Spleen (tissue), 11 donors: ENCODE results near the gene TTN. TPM values are rescaled to one million over a fixed set of nuclear protein-coding genes. Genes with fewer than 3 reads are reported as not detected.

Source experiments
- DNase-seq: peaks from one replicate; pipeline ENCODE4 v3.0.0-alpha.2; 2020
- H3K27ac ChIP-seq, 8 donors: fragments of 200-600 bp; sonication (generic) in 7 of 8; 1 replicate in 4 of 8; 2 replicates in 4 of 8; pipeline versions ENCODE4 v1.5.0 to v1.8.0; 2016 to 2021; ENCODE audit warnings: inconsistent platforms in 4 of 8, mild to moderate bottlenecking in 4 of 8, moderate library complexity in 1 of 8
- H3K27me3 ChIP-seq, 7 donors: fragments of 200-600 bp; sonication (generic) in 6 of 7; replicated peaks in 1 of 7; 1 replicate in 4 of 7; 2 replicates in 3 of 7; pipeline versions ENCODE4 v1.5.0 to v1.8.0; 2016 to 2021; ENCODE audit warnings: inconsistent platforms in 3 of 7, mild to moderate bottlenecking in 1 of 7
- H3K36me3 ChIP-seq, 6 donors: fragments of 200-600 bp; sonication (generic) in 5 of 6; 1 replicate in 4 of 6; 2 replicates in 2 of 6; pipeline versions ENCODE4 v1.5.0 to v1.8.0; 2016 to 2021; ENCODE audit warnings: inconsistent platforms in 2 of 6
- H3K4me1 ChIP-seq, 6 donors: fragments of 200-600 bp; sonication (generic) in 5 of 6; 1 replicate in 3 of 6; 2 replicates in 3 of 6; pipeline versions ENCODE4 v1.5.0 to v1.8.0; 2016 to 2021; ENCODE audit warnings: inconsistent platforms in 3 of 6
- H3K4me3 ChIP-seq, 8 donors: fragments of 200-600 bp; sonication (generic) in 7 of 8; 1 replicate in 4 of 8; 2 replicates in 4 of 8; pipeline versions ENCODE4 v1.5.0 to v1.8.0; 2016 to 2021; ENCODE audit warnings: inconsistent platforms in 4 of 8, mild to moderate bottlenecking in 4 of 8, moderate library complexity in 2 of 8
- H3K9me3 ChIP-seq, 8 donors: fragments of 200-600 bp; sonication (generic) in 7 of 8; 1 replicate in 4 of 8; 2 replicates in 4 of 8; pipeline versions ENCODE4 v1.5.0 to v1.8.0; 2016 to 2021; ENCODE audit warnings: inconsistent platforms in 4 of 8
- CTCF ChIP-seq, 11 experiments: fragments of 200-600 bp in 7 of 11; fragments of 450-650 bp in 4 of 11; sonication (generic) in 4 of 11; IDR thresholded peaks in 8 of 11; conservative IDR thresholded peaks in 3 of 11; 1 replicate in 7 of 11; 2 replicates in 4 of 11; pipeline versions ENCODE4 v1.4.0 to v1.8.0; 2016 to 2021; ENCODE audit warnings: antibody characterized with exemption in 11 of 11, inconsistent platforms in 4 of 11, mild to moderate bottlenecking in 1 of 11
- POLR2A ChIP-seq, 3 donors: fragments of 450-650 bp; IDR thresholded peaks; one replicate each; pipeline ENCODE4 v1.5.1; 2017; ENCODE audit warnings: antibody characterized with exemption in 3 of 3, mild to moderate bottlenecking in 1 of 3
- POLR2AphosphoS5 ChIP-seq, 3 donors: sonication (generic); formaldehyde crosslinking; IDR thresholded peaks; one replicate each; pipeline ENCODE4 v1.5.1; 2017; ENCODE audit warnings: antibody characterized with exemption in 3 of 3
- WGBS, 5 donors: extraction: QIAGEN DNeasy Blood & Tissue Kit in 3 of 5; methylation state at CpG; one replicate each; pipeline versions ENCODE4 v1.1.5 to v1.1.7; 2013 to 2018; 5-methylcytosine and 5-hydroxymethylcytosine counted together
- intact Hi-C: fragments of 100-400 bp; cut with DNase I; formaldehyde crosslinking; loops from one replicate; pipeline ENCODE4 v1.15.0; 2023; ENCODE audit warnings: low total_unique reads
- polyA plus RNA-seq, 3 donors: library from polyadenylated mRNA; stranded (reverse); fragments of 200-250 nt; gene quantifications; one replicate each; pipeline ENCODE4 v1.2.1, GENCODE V29; 2013
- total RNA-seq, 7 donors: library from RNA; depleted of rRNA in 3 of 7; stranded (reverse); fragments of >200 nt in 3 of 7; fragmentation: NEBNext Ultra II Directional in 4 of 7; extraction: Animal tissue kit (Norgen Biotek cat#: 25700) in 4 of 7; gene quantifications; one replicate each; pipeline versions ENCODE4 v1.1.0 to v1.2.1, GENCODE V29; 2016 to 2021
- donor health status: healthy with polysubstance abuse.
- donor health status: DM: no; HTN: no; CAD: no; lungs with moderate emphysema.
- donor health status: DM: no; HTN: no; CAD: no.
- donor health status: Bipolar disorder and iron deficiency.
- donor health status: healthy.
- donor health status: DM: no; HTN: no; CAD: no.
- donor health status: DM: yes; HTN: yes; CAD: no.

TTN gene
- total and polyA plus RNA-seq, 10 donors: 0.23 to 28.5 (median 19.6) TPM

- Histone ChIP-seq H3K27me3 (no peaks in the 10 kb centered on the region), H3K4me3 (no peak overlapping the region), H3K36me3 (peaks cover 0 to 46% (median 0%) of the 10 kb centered on the region in 6 donors), H3K4me1 (no peaks in the 10 kb centered on the region), H3K27ac (no peak overlapping the region), H3K9me3 (no peaks in the 10 kb centered on the region)
- WGBS, 5 donors: 90 to 93% (median 90%) methylated on average over 11 of the region's 11 CpGs
- DNase-seq: no peak
- TF ChIP-seq POLR2A (IDR thresholded peaks at IDR 0.05) (no peak), POLR2AphosphoS5 (IDR thresholded peaks at IDR 0.05) (no peak), CTCF (IDR thresholded peaks at IDR 0.05 in 8 of 11, conservative IDR thresholded peaks at IDR 0.05 in 3 of 11) (no peak)
- intact Hi-C loops: no loop called here
These were observed 171.3 kb downstream of the TTN start for GRCh38 chr2:178635897-178636296.

- TF ChIP-seq POLR2A (IDR thresholded peaks at IDR 0.05): no peak
- no peak for TF ChIP-seq POLR2AphosphoS5 (IDR thresholded peaks at IDR 0.05)
- TF ChIP-seq CTCF (IDR thresholded peaks at IDR 0.05 in 8 of 11, conservative IDR thresholded peaks at IDR 0.05 in 3 of 11): no peak
- H3K9me3 ChIP-seq: no peaks in the 10 kb centered on the region
- intact Hi-C loops: no loop called here
- no peaks in the 10 kb centered on the region for H3K27me3 ChIP-seq
- no peak overlapping the region for H3K27ac ChIP-seq
- H3K4me3 ChIP-seq: no peak overlapping the region
- DNase-seq: no peak
- no peaks in the 10 kb centered on the region for H3K4me1 ChIP-seq
- 57 to 81% (median 59%) methylated on average over 3 of the region's 3 CpGs for WGBS, 5 donors
- H3K36me3 ChIP-seq: peaks cover 0 to 61% (median 2%) of the 10 kb centered on the region in 6 donors
These were observed 174.5 kb downstream of the TTN start for GRCh38 chr2:178632729-178633128.

- Histone ChIP-seq H3K27ac (no peak overlapping the region), H3K27me3 (no peaks in the 10 kb centered on the region), H3K4me3 (no peak overlapping the region), H3K4me1 (no peaks in the 10 kb centered on the region), H3K9me3 (no peaks in the 10 kb centered on the region), H3K36me3 (peaks cover 0 to 49% (median 2%) of the 10 kb centered on the region in 6 donors)
- TF ChIP-seq CTCF (IDR thresholded peaks at IDR 0.05 in 8 of 11, conservative IDR thresholded peaks at IDR 0.05 in 3 of 11) (no peak), POLR2A (IDR thresholded peaks at IDR 0.05) (no peak), POLR2AphosphoS5 (IDR thresholded peaks at IDR 0.05) (no peak)
- intact Hi-C loops: no loop called here
- 93 to 97% (median 95%) methylated on average over 5 of the region's 5 CpGs for WGBS, 5 donors
- no peak for DNase-seq
These were observed 176.6 kb downstream of the TTN start for GRCh38 chr2:178630581-178630980.

- Histone ChIP-seq H3K27me3 (no peaks in the 10 kb centered on the region), H3K36me3 (peaks cover 0 to 42% (median 3%) of the 10 kb centered on the region in 6 donors), H3K4me1 (no peaks in the 10 kb centered on the region), H3K4me3 (no peak overlapping the region), H3K9me3 (no peaks in the 10 kb centered on the region), H3K27ac (no peak overlapping the region)
- TF ChIP-seq POLR2A (IDR thresholded peaks at IDR 0.05) (no peak), POLR2AphosphoS5 (IDR thresholded peaks at IDR 0.05) (no peak), CTCF (IDR thresholded peaks at IDR 0.05 in 8 of 11, conservative IDR thresholded peaks at IDR 0.05 in 3 of 11) (no peak)
- no peak for DNase-seq
- WGBS, 5 donors: 87 to 94% (median 91%) methylated on average over 11 of the region's 11 CpGs
- intact Hi-C loops: no loop called here
These were observed 177.8 kb downstream of the TTN start for GRCh38 chr2:178629463-178629862.
